AG09309 (cell line): ENCODE results near the gene EFCAB10.

ENCODE experiments used
- DNase-seq: peaks from one replicate; pipeline ENCODE4 v3.0.0-alpha.2; 2010; ENCODE audit warnings: low read depth
- H3K4me3 ChIP-seq: 2 replicates; pipeline ENCODE4 v1.5.1; 2011; ENCODE audit warnings: mild to moderate bottlenecking, low read depth, low read length, moderate library complexity; ENCODE audit not compliant: control insufficient read depth
- TF ChIP-seq, protein P1 (sequence below): IDR thresholded peaks from 2 replicates; pipeline ENCODE4 v1.5.1; 2011; ENCODE audit warnings: mild to moderate bottlenecking, low read depth, low read length, inconsistent platforms; ENCODE audit not compliant: insufficient read depth, control insufficient read depth; ENCODE audit errors: missing control alignments

EFCAB10 gene

DNA sequence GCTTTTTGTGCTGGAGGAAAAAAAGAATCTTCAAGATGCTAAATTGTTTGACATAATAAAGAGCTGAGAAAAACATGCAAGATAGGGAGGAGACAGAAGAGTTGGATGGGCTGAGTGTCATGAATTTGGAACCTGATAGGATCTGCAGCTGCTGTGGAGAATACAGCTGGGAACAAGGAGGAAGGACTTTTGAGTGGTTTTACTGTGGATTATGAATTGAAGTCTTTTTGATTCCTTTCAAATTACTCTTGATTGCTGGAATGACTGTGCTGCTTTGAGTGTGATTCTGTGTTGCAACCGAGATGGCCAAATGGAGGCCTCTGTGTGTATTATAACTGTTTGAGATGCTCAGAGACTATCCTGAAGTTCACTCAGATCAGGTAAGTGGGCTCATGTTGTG is 4.0 kb downstream of the EFCAB10 start:
- TF ChIP-seq, protein P1, sequence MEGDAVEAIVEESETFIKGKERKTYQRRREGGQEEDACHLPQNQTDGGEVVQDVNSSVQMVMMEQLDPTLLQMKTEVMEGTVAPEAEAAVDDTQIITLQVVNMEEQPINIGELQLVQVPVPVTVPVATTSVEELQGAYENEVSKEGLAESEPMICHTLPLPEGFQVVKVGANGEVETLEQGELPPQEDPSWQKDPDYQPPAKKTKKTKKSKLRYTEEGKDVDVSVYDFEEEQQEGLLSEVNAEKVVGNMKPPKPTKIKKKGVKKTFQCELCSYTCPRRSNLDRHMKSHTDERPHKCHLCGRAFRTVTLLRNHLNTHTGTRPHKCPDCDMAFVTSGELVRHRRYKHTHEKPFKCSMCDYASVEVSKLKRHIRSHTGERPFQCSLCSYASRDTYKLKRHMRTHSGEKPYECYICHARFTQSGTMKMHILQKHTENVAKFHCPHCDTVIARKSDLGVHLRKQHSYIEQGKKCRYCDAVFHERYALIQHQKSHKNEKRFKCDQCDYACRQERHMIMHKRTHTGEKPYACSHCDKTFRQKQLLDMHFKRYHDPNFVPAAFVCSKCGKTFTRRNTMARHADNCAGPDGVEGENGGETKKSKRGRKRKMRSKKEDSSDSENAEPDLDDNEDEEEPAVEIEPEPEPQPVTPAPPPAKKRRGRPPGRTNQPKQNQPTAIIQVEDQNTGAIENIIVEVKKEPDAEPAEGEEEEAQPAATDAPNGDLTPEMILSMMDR: no peak
- DNase-seq: no peak

DNA sequence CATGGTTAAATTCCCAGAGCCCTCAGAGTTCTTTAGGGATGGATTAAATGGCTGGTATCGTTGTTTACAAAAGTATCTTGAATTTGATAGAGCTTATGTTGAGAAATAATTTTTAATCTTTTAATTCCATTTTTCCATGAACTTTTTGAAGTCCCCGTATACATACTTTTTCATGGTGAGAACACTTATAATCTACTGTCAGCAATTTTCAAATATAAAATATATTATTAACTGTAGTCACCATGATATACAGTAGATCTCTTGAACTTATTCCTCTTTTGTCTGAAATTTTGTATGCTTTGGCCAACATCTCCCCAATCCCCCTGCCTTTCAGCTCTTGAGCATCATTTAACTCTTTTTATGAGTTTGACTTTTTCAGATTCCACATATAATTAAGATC is 9.4 kb downstream of the EFCAB10 start:
- DNase-seq: no peak
- H3K4me3 ChIP-seq: no peak overlapping the region
- TF ChIP-seq, protein P1: no peak

More for the DNA sequence above, 4.0 kb downstream of the EFCAB10 start:
- H3K4me3 ChIP-seq: no peak overlapping the region

DNA sequence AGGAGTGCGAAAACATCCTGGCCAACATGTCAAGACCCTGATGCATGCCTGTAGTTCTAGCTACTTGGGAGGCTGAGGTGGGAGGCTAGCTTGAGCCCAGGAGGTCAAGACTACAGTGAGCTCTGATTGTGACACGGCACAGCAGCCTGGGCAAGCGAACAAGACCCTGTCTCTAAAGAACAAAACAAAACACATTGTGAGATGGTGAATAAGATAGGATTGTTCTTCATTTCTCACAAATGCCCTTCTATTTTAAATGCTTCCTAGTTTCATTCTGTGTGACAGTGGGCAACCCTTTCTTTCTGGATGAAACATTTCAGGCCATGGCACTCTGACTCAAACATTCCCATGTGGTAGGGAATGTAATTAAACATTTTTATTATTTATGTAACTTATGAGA is 13.5 kb downstream of the EFCAB10 start:
- TF ChIP-seq, protein P1: no peak
- no peak overlapping the region for H3K4me3 ChIP-seq
- no peak for DNase-seq

DNA sequence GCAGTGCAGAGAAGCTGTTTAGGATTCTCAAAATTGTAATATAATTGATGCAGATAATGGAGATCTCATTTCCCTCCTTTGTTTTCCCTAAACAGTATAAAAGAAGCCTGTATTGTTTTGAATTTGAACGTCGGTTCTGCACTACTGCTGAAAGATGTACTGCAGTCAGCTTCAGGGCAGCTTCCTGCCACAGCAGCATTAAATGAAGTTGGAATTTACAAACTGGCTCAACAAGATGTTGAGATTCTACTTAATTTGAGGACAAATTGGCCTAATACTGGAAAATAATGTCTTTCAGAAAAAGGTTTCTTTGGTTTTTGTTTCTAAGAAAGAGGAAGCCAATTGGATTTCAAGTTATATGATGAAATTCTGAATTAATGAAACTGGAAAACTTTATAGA is 14.3 kb downstream of the EFCAB10 start:
- TF ChIP-seq, protein P1: no peak
- no peak overlapping the region for H3K4me3 ChIP-seq

DNA sequence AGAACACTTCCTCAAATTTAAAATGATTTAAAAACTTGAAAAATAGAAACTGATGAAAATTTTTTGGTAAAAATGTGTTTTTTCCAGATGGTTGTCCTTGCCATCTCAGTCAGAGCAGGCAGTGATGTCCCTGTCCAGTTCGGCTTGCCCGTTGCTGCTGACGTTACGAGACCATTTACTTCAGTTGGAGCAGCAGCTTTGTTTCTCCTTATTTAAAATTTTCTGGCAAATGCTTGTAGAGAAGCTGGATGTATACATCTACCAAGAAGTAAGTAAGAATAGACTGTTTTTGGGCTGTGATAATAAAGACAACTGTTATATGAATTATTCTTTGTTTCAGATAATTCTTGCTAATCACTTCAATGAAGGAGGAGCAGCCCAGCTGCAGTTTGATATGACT is 16.1 kb downstream of the EFCAB10 start:
- TF ChIP-seq, protein P1: no peak
- DNase-seq: no peak
- no peak overlapping the region for H3K4me3 ChIP-seq

More for the DNA sequence above, 14.3 kb downstream of the EFCAB10 start:
- no peak for DNase-seq

DNA sequence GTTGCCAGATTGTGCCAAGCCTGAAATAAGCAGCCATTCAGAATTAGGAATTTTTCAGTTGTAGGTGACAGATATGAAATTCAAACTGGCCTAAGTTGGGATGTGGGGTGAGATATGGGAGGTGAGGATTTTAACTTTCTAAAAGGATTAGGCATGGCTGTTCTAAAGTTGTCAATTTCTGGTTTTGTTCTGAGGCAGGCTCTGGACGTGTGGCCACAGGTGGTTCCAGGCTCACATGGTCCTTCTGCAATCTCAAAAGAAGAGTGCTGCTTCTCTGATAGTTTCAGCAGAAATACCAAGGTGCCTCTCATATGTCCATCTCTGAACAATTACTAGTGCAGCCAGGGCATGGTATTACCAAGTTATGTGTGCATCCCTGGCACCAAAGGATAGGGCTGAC is 21.4 kb downstream of the EFCAB10 start:
- no peak overlapping the region for H3K4me3 ChIP-seq
- TF ChIP-seq, protein P1: no peak
- no peak for DNase-seq

DNA sequence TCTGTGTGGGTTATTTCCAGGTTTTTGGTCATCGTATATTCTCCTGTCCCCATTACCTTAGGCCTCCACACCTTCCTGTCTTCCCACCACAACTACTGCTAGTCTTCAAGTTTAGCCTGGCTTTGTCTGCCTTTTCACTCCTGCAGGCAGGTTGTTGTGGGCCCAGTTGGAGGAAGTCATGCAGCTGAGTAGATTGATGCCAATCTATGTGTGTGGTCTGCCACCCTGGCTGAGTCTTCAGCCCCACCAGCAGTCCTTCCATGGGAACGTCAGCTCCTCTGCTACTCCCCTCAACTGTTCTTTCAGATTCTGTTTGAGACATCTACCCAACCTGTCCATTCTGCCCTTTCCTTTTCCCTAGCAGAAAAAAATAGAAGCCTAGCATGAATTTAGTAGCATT is 43.0 kb downstream of the EFCAB10 start:
- TF ChIP-seq, protein P1: no peak
- no peak overlapping the region for H3K4me3 ChIP-seq
- DNase-seq: no peak
